ENCODE results near the gene PPP2R3B.
"Not testable (repeated sequence)": the region's sequence is repeated elsewhere in the genome, so short reads cannot be mapped to it uniquely, and the experiment has no call there.

Gene PPP2R3B

DNA sequence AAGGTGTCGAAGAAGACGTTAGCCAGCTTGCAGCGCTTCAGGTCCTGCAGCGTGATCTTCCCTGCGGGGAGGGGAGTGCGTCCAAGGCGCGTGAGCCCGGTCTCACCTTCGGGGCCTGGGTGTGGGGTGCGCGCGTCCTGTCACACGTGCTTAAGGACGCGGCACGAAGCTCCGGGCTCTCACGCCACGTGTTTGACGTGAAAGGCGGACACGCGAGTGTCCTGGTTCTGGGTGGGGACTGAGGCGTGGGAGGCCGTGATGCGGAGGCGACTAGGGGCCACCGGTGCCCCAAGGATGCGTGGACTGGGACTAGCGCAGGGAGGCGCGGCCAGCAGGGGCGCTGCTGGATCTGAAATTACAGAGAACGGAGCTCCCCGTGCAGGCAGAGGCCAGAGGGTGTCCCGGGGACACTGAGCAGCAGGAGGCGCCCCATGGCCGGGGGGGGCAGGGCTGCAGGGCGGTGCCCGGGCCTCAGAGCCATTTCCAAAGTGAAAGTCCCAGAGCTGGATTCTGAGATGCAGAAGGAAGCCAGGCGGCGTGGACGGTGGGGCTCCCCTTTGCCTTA is 47.8 kb downstream of the PPP2R3B start:
- DNase-seq (ENCODE audit: low read depth, low spot score) = no peak

DNA sequence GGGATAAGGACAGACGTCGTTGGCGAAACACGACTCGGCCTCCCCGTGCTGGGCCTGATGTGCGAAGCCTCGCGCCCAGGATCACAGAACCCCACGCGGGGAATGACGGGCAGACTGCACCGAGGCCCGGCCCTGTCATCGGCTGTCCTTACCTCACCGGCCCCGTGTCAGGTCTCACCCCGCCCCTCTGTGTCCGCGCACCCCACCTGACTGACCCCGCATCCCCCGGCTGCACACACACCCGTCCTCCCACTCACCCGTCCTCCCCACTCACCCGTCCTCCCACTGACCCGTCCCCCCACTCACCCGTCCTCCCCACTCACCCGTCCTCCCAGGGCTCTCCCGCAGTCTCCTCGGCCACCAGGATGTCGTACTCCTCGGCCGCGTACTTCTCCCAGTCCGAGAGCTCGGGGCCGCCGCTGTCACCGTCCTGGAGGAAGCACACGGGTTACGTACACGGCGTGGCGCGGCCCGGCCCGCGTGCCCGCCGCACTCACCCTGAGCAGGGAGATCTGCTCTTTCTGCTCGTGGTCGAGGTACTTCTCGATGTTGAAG is 48.3 kb downstream of the PPP2R3B start:
- no peak for DNase-seq (ENCODE audit: low read depth, low spot score)

DNA sequence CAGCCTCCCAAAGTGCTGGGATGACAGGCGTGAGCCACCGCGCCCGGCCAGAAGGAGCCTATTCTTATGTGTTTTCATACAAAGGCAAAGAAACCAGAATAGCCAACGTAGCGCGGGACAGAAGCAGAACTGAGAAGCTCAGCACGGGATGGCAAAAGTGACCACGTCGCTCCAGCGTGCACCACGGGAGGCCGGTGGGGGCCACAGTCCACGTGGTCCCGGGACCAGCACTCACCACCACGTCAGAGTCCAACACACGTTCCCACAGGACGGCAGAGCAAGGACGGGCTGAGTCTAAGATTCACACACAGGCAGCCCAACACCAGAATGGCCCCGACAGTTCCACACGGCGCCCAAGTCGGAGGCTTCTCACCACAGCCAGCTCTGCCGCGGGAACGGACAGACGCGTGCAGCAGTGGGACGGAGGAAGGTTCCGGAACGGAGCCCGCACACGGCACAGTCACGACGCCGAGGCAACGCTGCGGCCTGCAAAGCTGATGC is 49.3 kb downstream of the PPP2R3B start:
- no peak for DNase-seq (ENCODE audit: low read depth, low spot score)

DNA sequence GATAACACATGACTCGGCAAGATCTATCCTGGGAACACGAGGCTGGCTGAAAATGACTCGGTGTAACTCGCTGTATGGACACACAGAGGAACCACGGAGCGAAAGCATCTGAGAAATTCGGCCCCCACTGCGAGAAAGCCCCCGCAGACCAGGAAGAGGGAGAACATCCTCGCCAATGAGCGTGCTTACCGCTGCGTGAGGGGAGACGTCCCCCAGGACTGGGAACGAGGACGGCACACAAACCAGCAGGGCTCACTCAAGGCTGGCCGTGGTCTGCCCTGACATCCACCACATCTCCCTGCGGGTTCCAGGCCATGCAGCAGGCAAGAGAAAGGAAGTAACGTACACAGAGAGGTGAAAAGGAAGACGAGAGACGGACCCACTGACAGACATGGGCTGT is 50.5 kb downstream of the PPP2R3B start:
- no peak for DNase-seq (ENCODE audit: low read depth, low spot score)

DNA sequence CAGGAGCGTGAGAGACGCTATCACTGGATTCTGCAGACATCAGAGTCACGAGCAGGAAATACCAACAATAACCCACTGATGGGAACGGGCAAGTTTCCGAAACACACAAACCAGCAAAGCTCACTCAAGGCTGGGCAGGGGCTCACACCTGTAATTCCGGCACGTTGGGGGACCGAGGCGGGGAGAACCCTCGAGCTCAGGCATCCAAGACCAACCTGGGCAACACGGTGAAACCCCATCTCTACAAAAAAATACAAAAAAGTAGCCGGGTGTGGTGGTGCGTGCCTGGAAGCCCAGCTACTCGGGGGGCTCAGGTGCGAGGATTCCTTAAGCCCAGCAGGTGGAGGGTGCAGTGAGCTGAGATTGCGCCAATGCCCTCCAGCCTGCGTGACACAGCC is 51.0 kb downstream of the PPP2R3B start:
- no peak for DNase-seq (ENCODE audit: low read depth, low spot score)

DNA sequence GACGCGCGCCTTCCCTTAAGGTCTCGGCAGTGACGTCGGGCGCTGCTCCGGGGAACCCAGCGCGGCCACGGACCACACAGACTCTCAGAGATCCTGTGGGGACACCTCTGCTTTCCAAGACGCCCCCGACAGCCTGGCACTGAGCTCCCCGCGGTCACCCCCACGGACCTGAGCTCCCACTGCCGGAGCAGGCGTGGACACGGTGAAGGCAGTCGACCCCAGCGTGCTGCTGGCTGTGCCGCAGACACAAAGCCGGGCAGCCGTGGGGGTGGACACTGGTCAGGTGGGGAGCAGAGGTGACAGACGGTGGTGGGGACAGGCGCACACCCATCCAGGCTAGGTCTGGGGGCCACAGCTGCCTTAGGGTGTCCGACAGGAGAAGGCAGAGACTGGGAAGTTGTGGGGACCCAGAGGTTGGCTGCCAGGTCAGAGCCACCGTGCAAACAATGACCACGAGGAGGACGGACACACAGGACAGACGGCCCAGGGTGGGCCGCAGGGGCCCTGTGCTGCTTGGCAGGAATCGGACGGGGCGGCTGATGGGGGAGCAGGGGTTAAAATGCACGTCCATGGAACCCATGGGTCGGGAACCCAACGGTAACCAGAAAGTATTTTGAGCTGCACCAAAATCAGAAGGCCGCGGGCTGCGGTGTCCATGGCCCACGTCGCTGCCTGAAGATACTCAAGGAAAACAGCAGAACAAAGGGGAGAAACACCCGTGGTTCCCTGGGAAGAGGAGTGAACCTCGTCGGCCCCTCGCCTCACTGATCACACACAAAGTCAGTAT is 51.5 kb downstream of the PPP2R3B start:
- DNase-seq (ENCODE audit: low read depth, low spot score) = no peak

DNA sequence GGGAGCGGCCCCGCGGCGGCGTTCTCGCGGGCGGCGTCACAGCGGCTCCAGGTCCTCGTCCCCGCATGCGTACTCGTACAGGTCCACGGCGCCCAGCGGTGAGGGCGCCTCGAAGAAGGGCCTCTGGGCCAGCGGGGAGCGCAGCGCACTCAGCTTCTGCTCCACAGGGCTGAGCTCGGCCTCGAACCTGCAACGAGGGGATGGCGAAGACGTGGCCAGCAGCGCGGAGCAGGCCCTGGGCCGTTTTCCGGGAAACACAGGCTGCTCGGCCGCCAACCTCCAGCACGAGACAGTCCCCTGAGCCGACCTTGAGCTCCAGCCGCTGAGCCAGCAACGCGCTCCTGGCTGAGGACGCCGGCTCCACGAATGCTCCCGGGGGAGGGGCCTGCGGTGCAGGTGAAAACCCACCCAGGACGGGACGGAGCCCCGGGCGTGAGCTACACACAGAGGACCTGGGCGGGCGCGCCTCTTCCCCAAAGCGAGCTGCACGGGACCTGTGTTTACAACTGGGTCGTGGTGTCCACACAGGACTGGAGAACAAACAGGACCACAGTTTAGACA is 52.3 kb downstream of the PPP2R3B start:
- no peak for DNase-seq (ENCODE audit: low read depth, low spot score)

DNA sequence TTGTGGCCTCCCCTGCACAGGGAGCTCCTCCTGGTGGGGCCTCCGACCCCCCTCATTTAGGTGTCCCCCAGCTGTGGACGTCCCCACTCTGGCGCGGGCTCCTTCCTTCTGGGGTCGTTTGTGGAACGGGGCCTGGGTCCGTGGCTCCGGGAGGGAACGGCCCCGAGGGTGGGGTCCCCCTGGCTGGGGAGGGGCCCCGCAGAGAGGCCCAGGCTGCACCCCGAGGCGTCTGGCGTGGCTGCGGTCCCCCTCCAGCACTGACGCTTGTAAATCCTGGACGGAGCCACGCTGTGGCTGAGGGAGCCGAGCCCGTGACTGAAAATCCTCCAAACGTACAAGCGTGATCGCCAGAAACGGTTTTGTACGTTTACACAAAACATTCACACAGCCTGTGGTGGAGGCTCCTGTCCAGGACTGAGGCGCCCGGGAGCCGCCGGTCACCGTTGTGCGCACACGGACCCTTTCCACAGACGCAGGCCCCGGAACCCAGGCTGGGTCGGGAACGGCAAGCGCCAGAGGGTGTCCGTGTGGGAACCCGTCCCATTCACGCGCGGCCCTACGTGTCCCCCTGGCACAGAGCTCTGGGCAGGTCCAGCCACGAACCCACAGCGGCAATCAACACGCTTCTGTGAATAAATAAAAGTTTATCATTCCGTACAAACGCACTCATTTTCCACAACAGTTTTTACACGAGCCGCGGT is 52.9 kb downstream of the PPP2R3B start:
- no peak for DNase-seq (ENCODE audit: low read depth, low spot score)

DNA sequence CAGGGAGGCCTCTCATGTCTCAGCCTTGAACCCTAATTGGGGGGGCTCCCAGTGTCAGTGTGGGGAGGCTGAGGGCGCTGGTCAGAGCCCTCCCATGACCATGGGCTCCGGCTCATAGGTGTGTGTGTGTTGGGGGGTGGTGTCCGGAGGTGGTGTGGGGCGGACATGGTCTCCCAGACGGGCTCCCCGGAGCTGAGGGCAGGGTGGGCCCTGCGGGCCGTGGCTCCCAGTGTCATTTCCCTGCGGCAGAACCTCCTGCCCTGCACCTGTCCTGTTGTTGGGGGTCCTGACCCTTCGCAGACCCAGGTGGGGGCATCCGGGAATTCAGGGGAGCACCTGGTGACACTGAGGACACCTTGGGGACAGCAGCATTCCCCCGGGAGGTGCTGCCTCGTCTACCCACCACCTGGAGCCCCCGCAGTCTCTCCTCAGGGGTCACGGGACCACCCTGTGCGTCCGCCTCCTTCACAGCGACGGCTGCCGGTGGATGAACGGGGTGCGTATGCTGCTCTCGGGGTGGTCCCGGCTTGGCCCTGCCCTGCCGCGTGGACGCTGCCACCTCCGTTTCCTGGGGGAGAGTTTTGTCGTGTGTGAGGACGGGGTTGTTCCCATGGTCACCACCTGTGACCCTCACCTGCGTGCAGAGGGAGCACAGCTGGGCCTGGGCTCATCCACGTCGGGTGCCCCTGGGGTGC is 53.6 kb downstream of the PPP2R3B start:
- DNase-seq (ENCODE audit: low read depth, low spot score) = no peak

DNA sequence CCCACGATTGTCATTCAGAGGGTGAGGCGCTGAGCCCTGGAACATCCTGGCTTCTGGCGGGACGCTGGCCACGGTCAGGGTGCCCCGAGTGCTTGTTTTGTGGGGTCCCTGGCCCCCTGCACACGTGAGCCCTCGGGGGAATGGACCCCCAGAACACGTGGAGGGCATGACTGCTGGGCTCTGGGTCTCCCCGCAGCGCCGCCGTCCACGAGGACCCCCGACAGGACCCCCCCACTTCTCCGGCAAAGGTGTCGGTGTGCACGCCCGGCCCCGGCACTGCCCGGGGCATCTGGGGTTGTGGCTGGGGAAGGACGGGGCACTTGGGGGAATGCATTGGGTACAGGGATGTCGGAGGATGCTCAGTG is 54.2 kb downstream of the PPP2R3B start:
- no peak for DNase-seq (ENCODE audit: low read depth, low spot score)

DNA sequence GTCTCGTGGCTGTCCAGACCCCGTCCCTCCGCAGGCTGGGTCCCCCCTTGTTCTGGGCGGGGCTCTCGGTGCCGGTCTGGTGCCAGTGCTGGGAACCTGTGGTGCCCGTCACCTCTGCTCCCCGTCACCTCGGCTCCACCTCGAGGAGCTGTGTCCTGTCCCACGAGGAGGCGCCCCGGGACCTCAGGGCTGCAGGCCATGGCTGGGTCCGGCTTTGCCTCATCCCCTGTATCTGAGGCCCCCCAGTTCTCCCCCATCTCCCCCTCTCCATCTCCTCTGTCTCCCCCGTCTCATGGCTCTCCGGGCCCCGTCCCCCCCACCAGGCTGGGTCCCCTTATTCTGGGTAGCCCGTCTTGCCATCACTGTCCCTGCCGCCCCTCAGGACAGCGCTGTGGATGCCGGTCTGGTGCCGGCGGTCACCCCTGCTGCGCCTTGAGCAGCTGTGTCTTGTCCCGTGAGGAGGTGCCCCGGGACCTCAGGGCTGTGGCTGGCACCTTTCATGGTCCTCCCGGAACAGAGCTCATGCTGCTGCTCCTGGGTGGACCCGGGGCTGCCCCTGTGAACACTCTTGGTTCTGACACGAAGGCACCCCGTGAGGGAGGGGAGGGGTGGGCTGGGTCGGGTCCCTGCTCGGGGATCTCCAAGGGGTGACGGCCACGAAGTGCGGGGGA is 54.7 kb downstream of the PPP2R3B start:
- DNase-seq (ENCODE audit: low read depth, low spot score) = no peak

DNA sequence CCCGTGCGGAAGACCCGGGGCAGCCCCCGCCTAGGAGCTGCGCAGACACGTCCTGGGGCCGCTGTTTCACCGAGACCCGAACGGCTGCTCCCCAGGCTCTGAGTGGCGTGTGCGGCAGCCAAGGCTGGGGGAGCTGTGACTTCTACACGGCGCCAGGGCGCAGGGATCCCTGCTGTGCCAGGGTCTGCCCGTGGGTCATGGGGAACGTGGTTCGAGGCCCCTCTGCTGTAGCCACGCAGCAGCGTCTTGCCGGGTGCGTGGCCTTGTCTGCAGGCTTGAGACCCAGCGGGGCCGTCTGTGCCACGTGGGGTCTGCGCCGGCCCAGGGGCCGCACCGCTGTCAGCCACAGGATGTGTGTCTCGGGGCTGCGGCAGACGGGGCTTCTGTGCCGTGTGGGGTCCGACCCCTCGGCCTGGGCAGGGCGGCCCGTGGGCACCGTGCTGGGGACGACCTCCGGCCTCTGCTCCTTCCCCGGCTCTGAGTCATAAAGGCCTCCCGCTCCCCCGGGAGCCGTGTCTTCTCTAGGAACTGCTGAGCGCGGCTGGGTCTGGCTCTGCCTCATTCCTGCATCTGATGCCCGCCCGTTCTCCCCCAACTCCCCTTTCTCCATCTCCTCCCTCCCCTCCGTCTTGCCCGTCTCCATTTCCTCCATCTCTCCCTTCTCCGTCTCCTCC is 55.4 kb downstream of the PPP2R3B start:
- DNase-seq (ENCODE audit: low read depth, low spot score) = no peak

DNA sequence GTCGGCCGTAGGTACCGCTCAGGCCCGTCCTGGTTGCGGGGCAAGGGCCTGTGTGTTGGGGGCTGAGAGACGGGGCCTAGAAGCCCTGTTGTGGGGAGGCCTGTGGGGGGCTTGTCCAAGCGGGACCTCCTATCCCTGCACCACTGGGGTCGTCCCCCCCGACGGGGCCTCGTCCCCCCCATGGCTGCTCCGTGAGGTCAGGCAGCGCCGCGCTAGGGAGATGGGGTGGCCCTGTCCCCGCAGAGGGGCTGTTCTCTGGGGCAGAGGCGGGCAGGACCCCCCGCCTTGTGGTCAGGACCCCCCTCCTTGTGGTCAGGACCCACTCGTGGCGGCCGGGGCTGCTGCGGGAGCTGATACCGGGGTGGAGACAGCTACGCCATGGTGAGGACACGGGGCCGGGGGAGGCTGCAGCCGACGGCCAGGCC is 56.0 kb downstream of the PPP2R3B start:
- DNase-seq (ENCODE audit: low read depth, low spot score) = no peak

DNA sequence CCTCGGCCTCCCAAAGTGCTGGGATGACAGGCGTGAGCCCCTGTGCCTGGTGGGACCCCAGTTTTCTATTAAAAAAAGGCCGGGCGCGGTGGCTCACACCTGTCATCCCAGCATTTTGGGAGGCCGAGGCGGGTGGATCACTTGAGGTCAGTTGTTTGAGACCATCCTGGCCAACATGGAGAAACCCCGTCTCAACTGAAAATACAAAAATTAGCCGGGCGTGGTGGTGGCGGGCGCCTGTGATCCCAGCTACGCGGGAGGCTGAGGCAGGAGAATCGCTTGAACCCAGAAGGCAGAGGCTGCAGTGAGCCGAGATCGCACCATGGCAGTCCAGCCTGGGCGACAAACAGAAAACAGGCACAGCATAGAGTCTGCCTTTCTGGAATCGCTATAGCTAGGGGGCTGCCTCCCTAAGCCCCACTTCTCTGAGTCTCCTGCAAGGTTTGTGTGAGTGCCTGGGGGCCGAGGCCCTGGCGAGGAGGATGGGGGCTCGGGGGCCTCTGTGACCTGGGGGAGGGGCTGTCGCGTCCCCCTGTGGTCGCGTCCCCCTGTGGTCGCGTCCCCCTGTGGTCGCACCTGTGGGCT is 56.5 kb downstream of the PPP2R3B start:
- not testable (repeated sequence) for DNase-seq (ENCODE audit: low read depth, low spot score)

DNA sequence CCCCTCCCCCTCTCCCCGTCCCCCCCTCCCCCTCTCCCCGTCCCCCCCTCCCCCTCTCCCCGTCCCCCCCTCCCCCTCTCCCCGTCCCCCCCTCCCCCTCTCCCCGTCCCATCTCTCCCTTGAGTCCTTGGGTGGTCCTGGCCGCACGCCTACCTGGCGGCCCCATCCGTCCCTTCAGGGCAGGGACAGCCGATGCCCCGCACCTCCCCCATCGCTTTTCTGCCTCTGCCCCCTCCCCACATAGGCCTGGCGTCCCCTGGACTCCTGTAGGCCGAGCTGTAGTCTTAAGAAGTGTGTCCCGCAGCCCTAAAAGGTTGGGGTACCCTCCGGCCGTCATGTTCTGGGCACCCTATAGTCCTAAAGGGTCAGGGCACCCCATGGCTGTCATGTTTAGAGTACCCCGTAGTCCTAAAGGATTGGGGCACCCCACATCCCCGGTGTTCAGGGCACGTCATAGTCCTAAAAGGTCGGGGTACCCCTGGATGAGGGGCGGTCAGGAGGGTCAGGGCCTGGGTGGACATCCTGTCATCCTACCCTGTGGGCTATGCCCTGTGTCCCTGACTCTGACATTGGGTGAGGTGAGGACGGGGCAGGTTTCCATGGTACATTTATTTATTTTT is 57.3 kb downstream of the PPP2R3B start:
- no peak for DNase-seq (ENCODE audit: low read depth, low spot score)

DNA sequence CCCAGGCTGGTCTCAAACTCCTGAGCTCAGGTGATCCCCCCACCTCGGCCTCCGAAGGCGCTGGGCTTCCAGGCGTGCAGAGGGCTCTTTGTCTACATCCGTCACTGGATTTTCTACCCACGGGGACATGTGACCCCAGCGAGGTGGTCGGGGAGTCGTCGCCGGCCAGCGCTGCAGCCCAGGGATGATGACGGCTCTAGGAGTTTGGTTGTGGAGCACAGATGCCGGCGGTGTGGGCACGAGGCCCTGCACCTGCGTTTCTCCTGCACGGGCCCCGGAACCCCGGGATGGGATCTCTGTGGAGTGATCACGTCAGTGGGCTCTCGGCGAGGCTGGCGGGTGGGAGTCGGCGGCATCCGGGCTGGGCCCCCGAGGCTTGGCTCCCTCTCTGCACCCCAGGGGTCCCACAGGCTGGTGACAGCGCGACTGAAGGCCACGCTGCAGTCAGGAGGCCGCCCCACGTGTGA is 59.0 kb downstream of the PPP2R3B start:
- no peak for DNase-seq (ENCODE audit: low read depth, low spot score)

DNA sequence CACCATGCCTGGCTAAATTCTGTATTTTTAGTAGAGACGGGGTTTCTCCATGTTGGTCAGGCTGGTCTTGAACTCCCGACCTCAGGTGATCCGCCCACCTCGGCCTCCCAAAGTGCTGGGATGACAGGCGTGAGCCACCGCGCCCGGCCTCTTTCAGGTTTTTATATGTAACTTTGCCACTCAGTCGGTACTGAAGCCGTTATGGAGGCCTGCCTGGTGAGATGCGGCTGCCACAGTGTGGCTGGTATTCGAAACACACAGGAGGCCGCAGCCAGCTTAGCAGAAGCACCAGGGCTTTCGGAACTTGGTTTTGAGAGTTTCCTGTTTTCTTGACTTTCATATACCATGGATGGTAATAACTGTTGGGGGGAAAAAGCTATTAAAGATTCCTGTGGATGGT is 62.0 kb downstream of the PPP2R3B start:
- DNase-seq (ENCODE audit: low read depth, low spot score) = not testable (repeated sequence)

DNA sequence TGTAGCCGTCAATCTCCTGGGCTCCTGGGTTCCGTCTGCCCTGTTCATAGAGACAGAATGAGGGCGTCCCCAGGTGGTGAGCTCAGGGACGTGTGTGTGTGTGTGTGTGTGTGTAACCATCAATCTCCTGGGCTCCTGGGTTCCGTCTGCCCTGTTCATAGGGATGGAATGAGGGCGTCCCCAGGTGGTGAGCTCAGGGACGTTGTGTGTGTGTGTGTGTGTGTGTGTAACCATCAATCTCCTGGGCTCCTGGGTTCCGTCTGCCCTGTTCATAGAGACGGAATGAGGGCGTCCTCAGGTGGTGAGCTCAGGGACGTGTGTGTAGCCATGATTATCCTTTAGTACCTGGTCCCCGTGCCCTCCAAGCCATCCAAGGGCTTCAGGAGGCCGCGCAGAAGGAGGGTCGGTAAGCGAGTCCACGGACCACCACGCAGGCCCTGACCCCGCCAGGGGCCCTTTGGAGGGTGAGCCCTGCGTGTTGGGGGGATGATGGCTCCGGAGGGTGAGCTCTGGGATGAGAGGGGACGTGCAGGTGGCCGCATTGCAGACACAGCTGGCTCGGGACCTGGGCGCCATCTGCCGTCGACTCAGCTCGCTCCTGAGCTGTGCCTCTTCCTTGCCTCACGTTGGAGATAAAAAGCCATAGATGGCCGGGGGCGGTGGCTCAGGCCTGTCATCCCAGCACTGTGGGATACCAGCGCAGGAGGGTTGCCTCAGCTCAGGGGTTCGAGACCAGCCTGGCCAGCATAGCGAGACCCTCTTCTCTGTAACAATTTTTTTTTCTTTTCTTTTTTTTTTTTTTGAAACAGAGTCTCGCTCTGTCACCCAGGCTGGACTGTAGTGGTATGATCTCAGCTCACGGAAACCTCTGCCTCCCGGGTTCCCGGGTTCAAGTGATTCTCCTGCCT is 62.7 kb downstream of the PPP2R3B start:
- DNase-seq (ENCODE audit: low read depth, low spot score) = no peak

All from activated naive CD8-positive, alpha-beta T cell treated with anti-CD3 and anti-CD28 coated beads, Interleukin-2, amount 50 U/mL, for 16 hours (primary cell).